ENCODE measurements around the gene PLA2G1B.

- no peak for TF ChIP-seq POLR2A (IDR thresholded peaks at IDR 0.05)
- TF ChIP-seq CTCF (IDR thresholded peaks at IDR 0.05), result no peak
Measured at GRCh38 chr12:120290609-120291305, 36.8 kb downstream of the PLA2G1B start.
